ENCODE measurements around the gene INPP4B.

The INPP4B gene

GRCh38 chr4:142164767-142165500 lies 681.2 kb downstream of the INPP4B start:
- DNase-seq = no peak

- no peak for DNase-seq
These were observed 685.0 kb downstream of the INPP4B start for GRCh38 chr4:142161086-142161485.

- DNase-seq = peak; percentile 6
These were observed 685.6 kb downstream of the INPP4B start for GRCh38 chr4:142160509-142160908.

- DNase-seq = no peak
These were observed 687.1 kb downstream of the INPP4B start for GRCh38 chr4:142158980-142159379.

- no peak for DNase-seq
These were observed 689.8 kb downstream of the INPP4B start for GRCh38 chr4:142156256-142156655.

- DNase-seq = no peak
These were observed 690.8 kb downstream of the INPP4B start for GRCh38 chr4:142155347-142155746.

- DNase-seq = no peak
These were observed 695.6 kb downstream of the INPP4B start for GRCh38 chr4:142150483-142150882.

- DNase-seq = no peak
These were observed 701.3 kb downstream of the INPP4B start for GRCh38 chr4:142144813-142145212.

- DNase-seq = no peak
These were observed 703.6 kb downstream of the INPP4B start for GRCh38 chr4:142142366-142143054.

GRCh38 chr4:142141224-142141623 lies 704.9 kb downstream of the INPP4B start:
- no peak for DNase-seq

GRCh38 chr4:142130666-142131065 lies 715.4 kb downstream of the INPP4B start:
- no peak for DNase-seq

GRCh38 chr4:142129931-142130330 lies 716.2 kb downstream of the INPP4B start:
- DNase-seq = no peak

GRCh38 chr4:142129473-142129872 lies 716.6 kb downstream of the INPP4B start:
- no peak for DNase-seq

- DNase-seq = no peak
These were observed 717.6 kb downstream of the INPP4B start for GRCh38 chr4:142128529-142128928.

- DNase-seq = no peak
These were observed 719.1 kb downstream of the INPP4B start for GRCh38 chr4:142126890-142127497.

GRCh38 chr4:142124874-142125273 lies 721.2 kb downstream of the INPP4B start:
- DNase-seq = no peak

GRCh38 chr4:142121448-142122350 lies 724.4 kb downstream of the INPP4B start:
- no peak for DNase-seq

GRCh38 chr4:142120921-142121320 lies 725.2 kb downstream of the INPP4B start:
- no peak for DNase-seq

GRCh38 chr4:142112451-142112850 lies 733.6 kb downstream of the INPP4B start:
- DNase-seq = no peak

- no peak for DNase-seq
These were observed 736.0 kb downstream of the INPP4B start for GRCh38 chr4:142110136-142110535.

GRCh38 chr4:142104041-142104440 lies 742.1 kb downstream of the INPP4B start:
- no peak for DNase-seq

- DNase-seq = no peak
These were observed 744.7 kb downstream of the INPP4B start for GRCh38 chr4:142101401-142101800.

- no peak for DNase-seq
These were observed 745.2 kb downstream of the INPP4B start for GRCh38 chr4:142100941-142101340.
